ENCODE results near the gene CYP11A1.

The CYP11A1 gene

GRCh38 chr15:74347757-74348250 is 19.6 kb downstream of the CYP11A1 start:
- no peak for DNase-seq (ENCODE audit: low read depth)

- no peak for DNase-seq (ENCODE audit: low read depth)
These were observed 22.4 kb downstream of the CYP11A1 start for GRCh38 chr15:74345051-74345450.

DNA sequence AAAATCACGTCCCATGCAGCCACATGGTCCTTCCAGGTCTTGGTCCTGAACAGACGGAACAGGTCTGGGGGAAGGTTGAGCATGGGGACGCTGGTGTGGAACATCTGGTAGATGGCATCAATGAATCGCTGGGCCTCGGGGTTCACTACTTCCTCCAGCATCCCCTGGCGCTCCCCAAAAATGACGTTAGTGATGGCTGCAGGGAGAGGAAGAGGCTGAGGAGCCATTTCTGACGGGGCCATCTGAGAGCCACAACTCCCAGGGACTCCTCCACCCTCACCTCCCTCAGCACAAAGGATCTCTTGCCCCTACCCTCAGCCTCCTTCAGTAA is 23.7 kb downstream of the CYP11A1 start:
- DNase-seq (ENCODE audit: low read depth) = no peak

- DNase-seq (ENCODE audit: low read depth) = no peak
These were observed 24.2 kb downstream of the CYP11A1 start for GRCh38 chr15:74343127-74343796.

GRCh38 chr15:74340150-74340549 is 27.3 kb downstream of the CYP11A1 start:
- no peak for DNase-seq (ENCODE audit: low read depth)

- no peak for DNase-seq (ENCODE audit: low read depth)
These were observed 28.1 kb downstream of the CYP11A1 start for GRCh38 chr15:74339371-74339770.

- no peak for DNase-seq (ENCODE audit: low read depth)
These were observed 28.8 kb downstream of the CYP11A1 start for GRCh38 chr15:74338676-74339075.

DNA sequence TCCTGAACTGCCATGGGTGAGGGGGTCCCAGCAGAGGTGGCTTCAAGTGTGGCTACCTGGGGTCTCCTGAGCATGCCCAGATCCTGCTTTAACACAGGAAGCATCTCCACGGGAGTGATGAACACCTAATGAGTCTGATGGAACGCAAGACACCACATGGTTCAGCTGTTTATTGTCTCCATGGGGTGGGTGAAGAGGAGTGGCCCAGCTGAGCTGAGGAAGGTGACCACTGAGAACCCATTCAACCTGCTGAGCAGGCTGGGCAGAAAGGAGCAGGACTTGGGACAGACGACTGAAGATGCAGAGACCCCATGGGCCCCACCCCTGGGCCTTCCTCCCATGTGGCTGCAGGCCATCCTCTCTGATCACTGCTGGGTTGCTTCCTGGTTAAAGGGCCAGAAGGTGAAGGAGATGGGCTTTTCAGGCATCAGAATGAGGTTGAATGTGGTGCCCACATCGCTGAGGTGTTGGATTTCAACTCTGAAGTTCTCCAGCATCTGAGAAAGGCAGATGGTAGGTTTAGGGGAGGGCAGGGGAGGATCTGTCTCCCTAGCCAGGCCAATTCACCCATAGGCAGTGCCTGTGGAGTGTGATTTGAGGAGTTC is 29.7 kb downstream of the CYP11A1 start:
- DNase-seq (ENCODE audit: low read depth) = no peak

GRCh38 chr15:74337146-74337545 is 30.3 kb downstream of the CYP11A1 start:
- no peak for DNase-seq (ENCODE audit: low read depth)

DNA sequence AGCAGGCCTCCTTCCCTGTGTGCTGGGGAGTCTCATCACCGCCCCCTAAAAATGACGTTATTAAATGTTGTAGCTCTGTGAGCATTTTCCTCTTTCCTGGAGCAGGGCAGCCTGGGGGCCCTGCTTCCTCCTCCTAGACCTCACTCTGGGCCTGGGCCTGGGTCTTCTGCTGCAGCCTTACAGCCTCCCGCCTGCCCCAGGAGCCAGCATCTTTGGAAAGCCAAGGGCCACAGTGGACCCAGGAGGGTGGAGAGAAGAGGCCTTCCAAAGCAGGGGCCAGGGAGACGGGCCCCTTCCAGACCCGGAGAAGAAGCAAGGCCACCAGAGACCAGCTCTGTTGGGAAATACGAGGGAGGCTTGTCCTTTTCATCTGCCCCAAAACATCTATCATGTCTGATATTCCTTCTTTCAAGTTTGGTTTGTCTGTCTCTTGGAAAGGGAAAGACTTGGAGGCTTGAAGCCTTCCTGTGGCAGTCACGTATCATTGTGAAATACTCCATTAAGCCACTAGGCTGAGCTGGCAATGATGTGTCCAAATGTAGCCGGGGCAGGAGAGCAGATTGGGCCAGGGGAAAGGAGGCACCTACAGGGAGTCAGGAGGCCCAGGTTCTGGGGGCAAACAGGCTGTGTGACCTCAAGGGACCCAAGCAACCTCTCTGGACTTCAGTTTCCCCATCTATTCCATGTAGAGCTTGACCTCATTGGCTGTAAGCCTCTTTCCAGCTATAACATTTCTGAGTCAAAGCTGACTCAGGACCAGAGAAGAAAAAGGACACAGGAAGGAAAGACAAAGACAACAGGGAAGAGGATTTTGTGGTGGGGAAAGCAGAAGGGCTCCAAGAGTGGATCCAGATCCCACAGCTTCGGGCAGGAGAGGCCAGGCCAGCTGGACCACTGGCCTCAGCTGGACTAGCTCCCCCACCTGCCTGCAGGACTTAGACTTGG is 31.1 kb downstream of the CYP11A1 start:
- DNase-seq (ENCODE audit: low read depth) = no peak

GRCh38 chr15:74335396-74335795 is 32.0 kb downstream of the CYP11A1 start:
- no peak for DNase-seq (ENCODE audit: low read depth)

- no peak for DNase-seq (ENCODE audit: low read depth)
These were observed 33.3 kb downstream of the CYP11A1 start for GRCh38 chr15:74334127-74334526.

- no peak for DNase-seq (ENCODE audit: low read depth)
These were observed 33.8 kb downstream of the CYP11A1 start for GRCh38 chr15:74333662-74334061.

DNA sequence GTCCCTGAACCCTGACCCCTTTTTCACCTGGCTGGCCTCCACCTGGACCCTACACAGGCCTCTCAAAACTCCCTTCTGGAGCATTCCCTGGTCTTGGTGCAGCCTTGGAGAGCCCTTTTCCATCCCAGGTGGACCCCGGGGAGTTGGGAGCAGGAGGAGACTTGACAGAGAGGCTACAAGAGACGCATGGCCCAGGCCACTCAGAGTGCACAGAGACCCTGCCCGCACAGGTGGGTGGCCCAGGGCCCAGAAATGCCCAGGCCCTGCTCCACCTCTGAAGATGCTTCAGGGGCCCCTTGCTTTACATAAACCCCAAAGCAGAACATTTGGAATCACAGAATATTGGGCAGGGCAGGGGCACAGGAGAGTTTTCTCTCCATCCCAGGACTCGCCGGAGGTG is 34.4 kb downstream of the CYP11A1 start:
- no peak for DNase-seq (ENCODE audit: low read depth)

DNA sequence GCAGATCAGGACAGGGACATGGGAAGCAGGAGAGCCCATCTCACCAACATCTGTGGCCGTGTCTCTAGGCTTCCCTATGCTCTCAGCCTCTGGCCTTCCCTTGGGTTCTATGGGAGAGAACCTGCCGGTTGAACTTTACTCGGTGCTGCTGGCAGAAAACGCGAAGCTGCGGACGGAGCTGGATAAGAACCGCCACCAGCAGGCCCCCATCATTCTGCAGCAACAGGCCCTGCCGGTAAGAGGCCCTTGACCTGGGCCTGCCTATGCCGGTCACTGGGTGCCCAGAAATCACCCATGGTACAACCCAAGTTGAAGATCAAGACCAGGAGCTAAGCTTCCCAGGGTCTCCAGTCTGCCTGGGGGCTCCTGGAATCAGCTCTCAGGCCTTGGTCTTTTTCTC is 34.8 kb downstream of the CYP11A1 start:
- no peak for DNase-seq (ENCODE audit: low read depth)

DNA sequence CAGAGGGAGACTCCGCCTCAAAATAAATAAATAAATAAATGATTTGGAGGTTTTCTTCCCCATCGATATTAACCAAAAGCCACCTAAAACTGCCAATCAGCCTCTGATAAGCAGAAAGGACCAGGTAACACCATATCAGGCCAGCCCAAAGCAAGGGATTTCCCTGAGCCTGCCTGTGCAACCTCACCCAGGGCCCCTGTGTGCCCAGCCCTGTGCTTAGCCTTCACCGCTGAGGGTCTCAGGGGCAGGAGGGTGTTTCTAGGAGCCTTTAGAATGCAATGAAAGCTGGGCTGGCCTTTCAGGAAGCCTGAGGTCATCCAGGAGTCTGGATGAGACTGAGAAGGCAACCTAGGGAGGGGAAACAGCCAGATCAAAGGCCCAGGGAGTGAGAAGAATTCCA is 35.4 kb downstream of the CYP11A1 start:
- DNase-seq (ENCODE audit: low read depth) = no peak

DNA sequence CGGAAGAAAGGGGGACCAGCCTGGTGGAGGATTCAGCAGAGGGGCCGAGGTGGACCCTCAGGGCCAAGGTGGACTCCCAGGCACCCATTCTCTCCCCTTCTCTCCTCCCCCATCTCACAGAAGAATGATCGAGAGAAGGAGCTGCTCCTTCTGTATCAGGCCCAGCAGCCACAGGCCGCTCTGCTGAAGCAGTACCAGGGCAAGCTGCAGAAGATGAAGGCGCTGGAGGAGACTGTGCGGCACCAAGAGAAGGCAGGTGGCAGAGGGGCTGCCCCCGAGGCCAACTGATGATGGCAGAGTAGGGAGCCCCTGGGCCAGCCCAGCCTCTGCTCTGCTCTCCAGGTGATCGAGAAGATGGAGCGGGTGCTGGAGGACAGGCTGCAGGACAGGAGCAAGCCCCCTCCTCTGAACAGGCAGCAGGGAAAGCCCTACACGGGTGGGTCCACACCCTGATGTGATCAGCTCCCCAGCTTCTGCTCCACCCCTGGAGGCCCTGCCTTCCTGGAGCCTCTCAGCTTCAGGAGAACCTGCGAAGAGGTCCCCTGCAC is 36.5 kb downstream of the CYP11A1 start:
- no peak for DNase-seq (ENCODE audit: low read depth)

DNA sequence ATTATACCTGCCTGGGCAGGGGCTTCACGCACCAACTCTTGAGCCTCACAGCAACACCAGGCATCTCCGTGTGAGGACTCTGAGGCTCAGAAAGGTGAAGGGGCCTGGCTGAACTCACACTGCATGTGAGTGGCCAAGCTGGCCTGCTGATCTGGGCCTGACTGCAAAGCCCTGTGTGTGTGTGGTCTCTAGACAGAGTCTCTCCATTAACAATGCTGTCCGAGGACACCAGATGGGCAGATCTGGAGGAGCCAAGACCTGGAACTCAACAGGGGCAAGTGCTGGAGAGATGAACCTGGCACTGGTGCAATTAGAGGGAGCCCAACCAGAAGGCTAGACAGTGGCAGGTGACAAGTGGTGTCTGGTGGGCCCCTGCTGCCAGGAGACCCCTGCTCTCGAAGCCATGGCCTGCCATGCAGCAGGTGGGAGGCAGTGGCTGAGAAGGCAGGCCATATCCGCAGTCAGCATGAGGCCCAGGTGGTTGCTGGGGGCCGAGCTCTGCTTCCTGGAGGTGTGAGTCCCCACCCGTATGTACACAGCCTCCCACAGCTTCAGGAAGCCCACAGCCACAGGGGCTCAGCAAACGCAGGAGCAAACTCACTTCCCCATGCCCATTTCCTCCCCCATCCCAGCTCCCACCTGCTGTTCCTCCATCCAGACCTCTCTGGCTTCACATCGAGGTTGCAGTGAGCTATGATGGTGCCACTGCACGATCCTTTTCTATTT is 39.0 kb downstream of the CYP11A1 start:
- no peak for DNase-seq (ENCODE audit: low read depth)

GRCh38 chr15:74327756-74328155 is 39.7 kb downstream of the CYP11A1 start:
- DNase-seq (ENCODE audit: low read depth) = no peak

GRCh38 chr15:74326746-74327145 is 40.7 kb downstream of the CYP11A1 start:
- DNase-seq (ENCODE audit: low read depth) = no peak

DNA sequence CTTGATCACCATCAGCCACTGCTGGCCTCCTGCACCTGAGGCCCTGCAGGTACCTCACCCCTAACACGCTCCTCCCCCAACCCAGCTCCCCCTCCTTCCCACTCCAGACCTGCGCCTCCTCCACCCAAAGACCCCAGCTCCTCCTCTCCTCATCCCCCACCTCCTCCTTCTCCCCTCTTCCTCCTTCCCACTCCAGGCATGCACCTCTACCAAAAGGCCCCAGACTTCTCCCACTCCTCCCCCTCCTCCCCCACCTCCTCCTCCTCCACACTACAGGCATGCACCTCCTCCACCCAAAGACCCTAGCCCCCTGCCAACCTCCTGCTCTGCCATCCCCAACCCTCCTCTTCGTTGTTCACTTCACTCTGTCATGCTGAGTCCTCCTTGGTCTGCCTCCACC is 42.7 kb downstream of the CYP11A1 start:
- DNase-seq (ENCODE audit: low read depth) = no peak
